Measurements from ENCODE around the gene LIN7B. TPM values are rescaled to one million over a fixed set of nuclear protein-coding genes. Genes with fewer than 3 reads are reported as not detected.
A peak's percentile ranks its signal among the peaks of the same experiment; 100 is the strongest.

The LIN7B gene
- total and polyA plus RNA-seq, 2 of the 13 experiments (the other 11 are each of a cell fraction or from before 2014, with no cell fraction given): 5.3 to 7.6 TPM

DNA sequence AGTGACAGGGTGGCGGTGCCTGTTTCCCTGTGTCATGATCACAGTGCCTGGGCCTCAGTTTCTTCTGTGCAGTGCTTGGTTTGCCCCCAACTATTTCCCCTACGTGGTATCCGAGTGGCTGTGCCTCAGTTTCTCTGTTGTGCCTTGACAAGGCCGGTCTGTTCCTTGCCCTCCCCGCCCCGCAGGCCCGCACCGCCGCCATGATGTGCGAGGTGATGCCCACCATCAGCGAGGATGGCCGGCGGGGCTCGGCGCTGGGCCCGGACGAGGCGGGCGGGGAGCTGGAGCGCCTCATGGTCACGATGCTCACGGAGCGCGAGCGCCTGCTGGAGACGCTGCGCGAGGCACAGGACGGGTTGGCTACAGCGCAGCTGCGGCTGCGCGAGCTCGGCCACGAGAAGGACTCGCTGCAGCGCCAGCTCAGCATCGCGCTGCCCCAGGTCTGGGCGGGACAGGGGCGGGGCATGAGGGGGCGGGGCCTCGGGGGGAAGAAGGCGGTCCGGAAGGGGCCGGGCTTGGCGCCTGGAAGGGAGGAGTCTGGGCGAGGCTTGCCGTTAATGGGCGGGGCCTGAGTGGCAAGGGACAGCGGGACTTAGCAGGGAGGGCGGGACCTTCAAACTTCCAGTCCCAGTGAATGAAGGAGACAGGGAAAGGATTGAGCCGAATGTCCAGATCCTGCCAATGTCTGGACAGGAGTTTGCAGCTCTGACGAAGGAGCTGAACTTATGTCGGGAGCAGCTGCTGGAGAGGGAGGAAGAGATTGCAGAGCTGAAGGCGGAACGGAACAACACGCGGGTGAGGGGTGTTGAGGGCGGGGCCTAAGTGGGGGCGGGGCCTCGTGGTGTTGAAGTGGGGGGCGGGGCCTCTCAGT is 13.7 kb downstream of the LIN7B start (continued):
- TF ChIP-seq, protein P1, sequence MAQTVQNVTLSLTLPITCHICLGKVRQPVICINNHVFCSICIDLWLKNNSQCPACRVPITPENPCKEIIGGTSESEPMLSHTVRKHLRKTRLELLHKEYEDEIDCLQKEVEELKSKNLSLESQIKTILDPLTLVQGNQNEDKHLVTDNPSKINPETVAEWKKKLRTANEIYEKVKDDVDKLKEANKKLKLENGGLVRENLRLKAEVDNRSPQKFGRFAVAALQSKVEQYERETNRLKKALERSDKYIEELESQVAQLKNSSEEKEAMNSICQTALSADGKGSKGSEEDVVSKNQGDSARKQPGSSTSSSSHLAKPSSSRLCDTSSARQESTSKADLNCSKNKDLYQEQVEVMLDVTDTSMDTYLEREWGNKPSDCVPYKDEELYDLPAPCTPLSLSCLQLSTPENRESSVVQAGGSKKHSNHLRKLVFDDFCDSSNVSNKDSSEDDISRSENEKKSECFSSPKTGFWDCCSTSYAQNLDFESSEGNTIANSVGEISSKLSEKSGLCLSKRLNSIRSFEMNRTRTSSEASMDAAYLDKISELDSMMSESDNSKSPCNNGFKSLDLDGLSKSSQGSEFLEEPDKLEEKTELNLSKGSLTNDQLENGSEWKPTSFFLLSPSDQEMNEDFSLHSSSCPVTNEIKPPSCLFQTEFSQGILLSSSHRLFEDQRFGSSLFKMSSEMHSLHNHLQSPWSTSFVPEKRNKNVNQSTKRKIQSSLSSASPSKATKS (CRISPR knock-in tag; IDR thresholded peaks at IDR 0.05): no peak; the same call in 1 of the 2 replicates
- TF ChIP-seq, protein P2, sequence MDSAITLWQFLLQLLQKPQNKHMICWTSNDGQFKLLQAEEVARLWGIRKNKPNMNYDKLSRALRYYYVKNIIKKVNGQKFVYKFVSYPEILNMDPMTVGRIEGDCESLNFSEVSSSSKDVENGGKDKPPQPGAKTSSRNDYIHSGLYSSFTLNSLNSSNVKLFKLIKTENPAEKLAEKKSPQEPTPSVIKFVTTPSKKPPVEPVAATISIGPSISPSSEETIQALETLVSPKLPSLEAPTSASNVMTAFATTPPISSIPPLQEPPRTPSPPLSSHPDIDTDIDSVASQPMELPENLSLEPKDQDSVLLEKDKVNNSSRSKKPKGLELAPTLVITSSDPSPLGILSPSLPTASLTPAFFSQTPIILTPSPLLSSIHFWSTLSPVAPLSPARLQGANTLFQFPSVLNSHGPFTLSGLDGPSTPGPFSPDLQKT (CRISPR knock-in tag; IDR thresholded peaks at IDR 0.05; ENCODE audit: borderline replicate concordance): no peak; the same call in 1 of the 2 replicates
- TF ChIP-seq RFXANK (CRISPR knock-in tag; IDR thresholded peaks at IDR 0.05) (0 out of 2 replicates have a peak, but pooled peaks have one; percentile 80), ZSCAN25 (CRISPR knock-in tag; IDR thresholded peaks at IDR 0.05) (peak; percentile 87; the same call in 1 of the 2 replicates), FOSL1 (CRISPR knock-in tag; IDR thresholded peaks at IDR 0.05; ENCODE audit: borderline replicate concordance) (peak; percentile 68), GTF2F1 (IDR thresholded peaks at IDR 0.05; ENCODE audit: low read length) (no peak), TAF1 (CRISPR knock-in tag; IDR thresholded peaks at IDR 0.05) (peak; percentile 77; the same call in 1 of the 2 replicates), ZMYM3 (CRISPR knock-in tag; IDR thresholded peaks at IDR 0.05) (peak; percentile 84; the same call in 1 of the 2 replicates), MED8 (CRISPR knock-in tag; IDR thresholded peaks at IDR 0.05; ENCODE audit: insufficient replicate concordance) (peak; percentile 69)
- TF ChIP-seq, protein P3, sequence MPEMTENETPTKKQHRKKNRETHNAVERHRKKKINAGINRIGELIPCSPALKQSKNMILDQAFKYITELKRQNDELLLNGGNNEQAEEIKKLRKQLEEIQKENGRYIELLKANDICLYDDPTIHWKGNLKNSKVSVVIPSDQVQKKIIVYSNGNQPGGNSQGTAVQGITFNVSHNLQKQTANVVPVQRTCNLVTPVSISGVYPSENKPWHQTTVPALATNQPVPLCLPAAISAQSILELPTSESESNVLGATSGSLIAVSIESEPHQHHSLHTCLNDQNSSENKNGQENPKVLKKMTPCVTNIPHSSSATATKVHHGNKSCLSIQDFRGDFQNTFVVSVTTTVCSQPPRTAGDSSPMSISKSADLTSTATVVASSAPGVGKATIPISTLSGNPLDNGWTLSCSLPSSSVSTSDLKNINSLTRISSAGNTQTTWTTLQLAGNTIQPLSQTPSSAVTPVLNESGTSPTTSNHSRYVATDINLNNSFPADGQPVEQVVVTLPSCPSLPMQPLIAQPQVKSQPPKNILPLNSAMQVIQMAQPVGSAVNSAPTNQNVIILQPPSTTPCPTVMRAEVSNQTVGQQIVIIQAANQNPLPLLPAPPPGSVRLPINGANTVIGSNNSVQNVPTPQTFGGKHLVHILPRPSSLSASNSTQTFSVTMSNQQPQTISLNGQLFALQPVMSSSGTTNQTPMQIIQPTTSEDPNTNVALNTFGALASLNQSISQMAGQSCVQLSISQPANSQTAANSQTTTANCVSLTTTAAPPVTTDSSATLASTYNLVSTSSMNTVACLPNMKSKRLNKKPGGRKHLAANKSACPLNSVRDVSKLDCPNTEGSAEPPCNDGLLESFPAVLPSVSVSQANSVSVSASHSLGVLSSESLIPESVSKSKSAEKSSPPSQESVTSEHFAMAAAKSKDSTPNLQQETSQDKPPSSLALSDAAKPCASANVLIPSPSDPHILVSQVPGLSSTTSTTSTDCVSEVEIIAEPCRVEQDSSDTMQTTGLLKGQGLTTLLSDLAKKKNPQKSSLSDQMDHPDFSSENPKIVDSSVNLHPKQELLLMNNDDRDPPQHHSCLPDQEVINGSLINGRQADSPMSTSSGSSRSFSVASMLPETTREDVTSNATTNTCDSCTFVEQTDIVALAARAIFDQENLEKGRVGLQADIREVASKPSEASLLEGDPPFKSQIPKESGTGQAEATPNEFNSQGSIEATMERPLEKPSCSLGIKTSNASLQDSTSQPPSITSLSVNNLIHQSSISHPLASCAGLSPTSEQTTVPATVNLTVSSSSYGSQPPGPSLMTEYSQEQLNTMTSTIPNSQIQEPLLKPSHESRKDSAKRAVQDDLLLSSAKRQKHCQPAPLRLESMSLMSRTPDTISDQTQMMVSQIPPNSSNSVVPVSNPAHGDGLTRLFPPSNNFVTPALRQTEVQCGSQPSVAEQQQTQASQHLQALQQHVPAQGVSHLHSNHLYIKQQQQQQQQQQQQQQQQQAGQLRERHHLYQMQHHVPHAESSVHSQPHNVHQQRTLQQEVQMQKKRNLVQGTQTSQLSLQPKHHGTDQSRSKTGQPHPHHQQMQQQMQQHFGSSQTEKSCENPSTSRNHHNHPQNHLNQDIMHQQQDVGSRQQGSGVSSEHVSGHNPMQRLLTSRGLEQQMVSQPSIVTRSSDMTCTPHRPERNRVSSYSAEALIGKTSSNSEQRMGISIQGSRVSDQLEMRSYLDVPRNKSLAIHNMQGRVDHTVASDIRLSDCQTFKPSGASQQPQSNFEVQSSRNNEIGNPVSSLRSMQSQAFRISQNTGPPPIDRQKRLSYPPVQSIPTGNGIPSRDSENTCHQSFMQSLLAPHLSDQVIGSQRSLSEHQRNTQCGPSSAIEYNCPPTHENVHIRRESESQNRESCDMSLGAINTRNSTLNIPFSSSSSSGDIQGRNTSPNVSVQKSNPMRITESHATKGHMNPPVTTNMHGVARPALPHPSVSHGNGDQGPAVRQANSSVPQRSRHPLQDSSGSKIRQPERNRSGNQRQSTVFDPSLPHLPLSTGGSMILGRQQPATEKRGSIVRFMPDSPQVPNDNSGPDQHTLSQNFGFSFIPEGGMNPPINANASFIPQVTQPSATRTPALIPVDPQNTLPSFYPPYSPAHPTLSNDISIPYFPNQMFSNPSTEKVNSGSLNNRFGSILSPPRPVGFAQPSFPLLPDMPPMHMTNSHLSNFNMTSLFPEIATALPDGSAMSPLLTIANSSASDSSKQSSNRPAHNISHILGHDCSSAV (CRISPR knock-in tag; IDR thresholded peaks at IDR 0.05; ENCODE audit: borderline replicate concordance): peak; percentile 55; the same call in 1 of the 2 replicates
- TF ChIP-seq, protein P4, sequence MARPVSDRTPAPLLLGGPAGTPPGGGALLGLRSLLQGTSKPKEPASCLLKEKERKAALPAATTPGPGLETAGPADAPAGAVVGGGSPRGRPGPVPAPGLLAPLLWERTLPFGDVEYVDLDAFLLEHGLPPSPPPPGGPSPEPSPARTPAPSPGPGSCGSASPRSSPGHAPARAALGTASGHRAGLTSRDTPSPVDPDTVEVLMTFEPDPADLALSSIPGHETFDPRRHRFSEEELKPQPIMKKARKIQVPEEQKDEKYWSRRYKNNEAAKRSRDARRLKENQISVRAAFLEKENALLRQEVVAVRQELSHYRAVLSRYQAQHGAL (CRISPR knock-in tag; IDR thresholded peaks at IDR 0.05; ENCODE audit: not compliant biosample characterization): peak; percentile 99
- TF ChIP-seq, protein P5, sequence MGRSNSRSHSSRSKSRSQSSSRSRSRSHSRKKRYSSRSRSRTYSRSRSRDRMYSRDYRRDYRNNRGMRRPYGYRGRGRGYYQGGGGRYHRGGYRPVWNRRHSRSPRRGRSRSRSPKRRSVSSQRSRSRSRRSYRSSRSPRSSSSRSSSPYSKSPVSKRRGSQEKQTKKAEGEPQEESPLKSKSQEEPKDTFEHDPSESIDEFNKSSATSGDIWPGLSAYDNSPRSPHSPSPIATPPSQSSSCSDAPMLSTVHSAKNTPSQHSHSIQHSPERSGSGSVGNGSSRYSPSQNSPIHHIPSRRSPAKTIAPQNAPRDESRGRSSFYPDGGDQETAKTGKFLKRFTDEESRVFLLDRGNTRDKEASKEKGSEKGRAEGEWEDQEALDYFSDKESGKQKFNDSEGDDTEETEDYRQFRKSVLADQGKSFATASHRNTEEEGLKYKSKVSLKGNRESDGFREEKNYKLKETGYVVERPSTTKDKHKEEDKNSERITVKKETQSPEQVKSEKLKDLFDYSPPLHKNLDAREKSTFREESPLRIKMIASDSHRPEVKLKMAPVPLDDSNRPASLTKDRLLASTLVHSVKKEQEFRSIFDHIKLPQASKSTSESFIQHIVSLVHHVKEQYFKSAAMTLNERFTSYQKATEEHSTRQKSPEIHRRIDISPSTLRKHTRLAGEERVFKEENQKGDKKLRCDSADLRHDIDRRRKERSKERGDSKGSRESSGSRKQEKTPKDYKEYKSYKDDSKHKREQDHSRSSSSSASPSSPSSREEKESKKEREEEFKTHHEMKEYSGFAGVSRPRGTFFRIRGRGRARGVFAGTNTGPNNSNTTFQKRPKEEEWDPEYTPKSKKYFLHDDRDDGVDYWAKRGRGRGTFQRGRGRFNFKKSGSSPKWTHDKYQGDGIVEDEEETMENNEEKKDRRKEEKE (IDR thresholded peaks at IDR 0.05): no peak

Measured in HepG2 (cell line).